Measurements from ENCODE around the gene TNNI2.

DNA sequence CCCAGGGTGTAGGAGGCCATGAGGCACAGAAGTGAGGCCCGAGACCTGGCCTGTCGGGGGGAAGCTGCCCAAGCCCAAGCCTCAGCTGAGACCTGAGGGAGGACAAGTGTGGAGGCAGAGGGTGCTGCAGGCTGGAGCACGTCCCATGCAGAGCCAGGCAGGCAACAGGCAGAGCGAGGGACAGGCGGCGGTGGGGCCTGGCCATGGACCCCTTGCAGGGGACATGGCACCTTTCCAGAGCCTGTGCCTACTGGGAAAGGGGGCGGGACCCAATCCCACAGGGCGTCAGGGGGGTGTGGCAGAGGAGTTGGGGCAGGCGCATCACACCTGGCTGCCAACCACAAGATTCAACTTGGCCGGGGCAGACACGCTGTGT lies 4.3 kb downstream of the TNNI2 start:
- TF ChIP-seq, protein P1, sequence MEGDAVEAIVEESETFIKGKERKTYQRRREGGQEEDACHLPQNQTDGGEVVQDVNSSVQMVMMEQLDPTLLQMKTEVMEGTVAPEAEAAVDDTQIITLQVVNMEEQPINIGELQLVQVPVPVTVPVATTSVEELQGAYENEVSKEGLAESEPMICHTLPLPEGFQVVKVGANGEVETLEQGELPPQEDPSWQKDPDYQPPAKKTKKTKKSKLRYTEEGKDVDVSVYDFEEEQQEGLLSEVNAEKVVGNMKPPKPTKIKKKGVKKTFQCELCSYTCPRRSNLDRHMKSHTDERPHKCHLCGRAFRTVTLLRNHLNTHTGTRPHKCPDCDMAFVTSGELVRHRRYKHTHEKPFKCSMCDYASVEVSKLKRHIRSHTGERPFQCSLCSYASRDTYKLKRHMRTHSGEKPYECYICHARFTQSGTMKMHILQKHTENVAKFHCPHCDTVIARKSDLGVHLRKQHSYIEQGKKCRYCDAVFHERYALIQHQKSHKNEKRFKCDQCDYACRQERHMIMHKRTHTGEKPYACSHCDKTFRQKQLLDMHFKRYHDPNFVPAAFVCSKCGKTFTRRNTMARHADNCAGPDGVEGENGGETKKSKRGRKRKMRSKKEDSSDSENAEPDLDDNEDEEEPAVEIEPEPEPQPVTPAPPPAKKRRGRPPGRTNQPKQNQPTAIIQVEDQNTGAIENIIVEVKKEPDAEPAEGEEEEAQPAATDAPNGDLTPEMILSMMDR (IDR thresholded peaks at IDR 0.05): no peak
- TF ChIP-seq POLR2AphosphoS5 (IDR thresholded peaks at IDR 0.05; ENCODE audit: low read depth, low read length) (no peak), SIN3A (IDR thresholded peaks at IDR 0.05; ENCODE audit: borderline replicate concordance, insufficient read depth, low read depth, low read length) (no peak), REST (IDR thresholded peaks at IDR 0.05; ENCODE audit: insufficient read depth in 1 of 2, low read depth in 2 of 2, low read length in 1 of 2) (no peak), TCF7L2 (IDR thresholded peaks at IDR 0.05; ENCODE audit: low read depth, low read length) (no peak)
